Globus pallidus (tissue), 1 donor: Measurements from ENCODE around the gene EPS8L1.

Experiments used
- DNase-seq: peaks from one replicate; pipeline ENCODE4 v3.0.0-alpha.2; 2015; ENCODE audit warnings: low spot score

EPS8L1 gene

GRCh38 chr19:55115446-55116065, 39.9 kb downstream of the EPS8L1 start:
- DNase-seq = no peak

DNA sequence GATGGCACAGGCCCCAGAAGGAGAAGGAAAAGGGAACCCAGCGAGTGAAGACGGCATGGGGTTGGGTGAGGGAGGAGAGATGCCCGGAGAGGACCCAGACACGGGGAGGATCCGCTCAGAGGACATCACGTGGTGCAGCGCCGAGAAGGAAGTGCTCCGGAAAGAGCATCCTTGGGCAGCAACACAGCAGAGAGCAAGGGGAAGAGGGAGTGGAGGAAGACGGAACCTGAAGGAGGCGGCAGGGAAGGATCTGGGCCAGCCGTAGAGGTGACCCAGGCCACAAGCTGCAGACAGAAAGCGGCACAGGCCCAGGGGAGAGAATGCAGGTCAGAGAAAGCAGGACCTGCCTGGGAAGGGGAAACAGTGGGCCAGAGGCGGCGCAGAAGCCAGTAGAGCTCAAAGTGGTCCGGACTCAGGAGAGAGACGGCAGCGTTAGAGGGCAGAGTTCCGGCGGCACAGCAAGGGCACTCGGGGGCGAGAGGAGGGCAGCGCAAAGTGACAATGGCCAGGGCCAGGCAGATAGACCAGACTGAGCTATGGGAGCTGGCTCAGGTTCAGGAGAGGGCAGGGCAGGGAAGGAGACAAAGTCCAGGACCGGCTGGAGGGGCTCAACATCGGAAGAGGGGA, 40.7 kb downstream of the EPS8L1 start:
- peak; percentile 73 for DNase-seq

- peak; percentile 15 for DNase-seq
Measured at GRCh38 chr19:55116859-55117662, 41.4 kb downstream of the EPS8L1 start, which contains the start of gene PPP1R12C. Gene PPP1R12C, minus strand, starts transcription at chr19:55117637. Its CDS starts 94 bp downstream, at chr19:55117543.

DNA sequence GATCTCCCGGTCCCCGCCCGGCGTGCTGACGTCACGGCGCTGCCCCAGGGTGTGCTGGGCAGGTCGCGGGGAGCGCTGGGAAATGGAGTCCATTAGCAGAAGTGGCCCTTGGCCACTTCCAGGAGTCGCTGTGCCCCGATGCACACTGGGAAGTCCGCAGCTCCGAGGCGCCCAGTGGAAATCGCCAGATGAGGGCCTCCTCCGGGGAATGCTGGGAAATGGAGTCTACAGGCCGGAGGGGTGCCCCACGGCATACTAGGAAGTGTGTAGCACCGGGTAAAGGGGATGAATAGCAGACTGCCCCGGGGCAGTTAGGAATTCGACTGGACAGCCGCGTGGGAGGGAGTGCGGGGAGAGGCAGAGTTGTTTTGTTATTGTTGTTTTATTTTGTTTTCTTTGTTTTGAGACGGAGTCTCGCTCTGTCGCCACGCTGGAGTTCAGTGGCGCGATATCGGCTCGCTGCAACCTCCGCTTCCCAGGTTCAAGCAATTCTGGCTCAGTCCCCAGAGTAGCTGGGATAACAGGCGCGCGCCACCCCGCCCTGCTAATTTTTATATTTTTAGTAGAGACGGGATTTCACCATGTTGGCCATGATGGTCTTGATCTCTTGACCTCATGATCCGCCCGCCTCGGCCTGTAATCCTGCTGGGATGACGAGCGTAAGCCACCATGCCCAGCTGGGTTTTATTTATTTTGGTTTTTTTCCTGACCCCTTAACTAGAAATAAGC, 42.2 kb downstream of the EPS8L1 start:
- peak; percentile 99 for DNase-seq

- peak; percentile 76 for DNase-seq
Measured at GRCh38 chr19:55118401-55118991, 42.8 kb downstream of the EPS8L1 start.

- no peak for DNase-seq
Measured at GRCh38 chr19:55119053-55119452, 43.4 kb downstream of the EPS8L1 start.

DNA sequence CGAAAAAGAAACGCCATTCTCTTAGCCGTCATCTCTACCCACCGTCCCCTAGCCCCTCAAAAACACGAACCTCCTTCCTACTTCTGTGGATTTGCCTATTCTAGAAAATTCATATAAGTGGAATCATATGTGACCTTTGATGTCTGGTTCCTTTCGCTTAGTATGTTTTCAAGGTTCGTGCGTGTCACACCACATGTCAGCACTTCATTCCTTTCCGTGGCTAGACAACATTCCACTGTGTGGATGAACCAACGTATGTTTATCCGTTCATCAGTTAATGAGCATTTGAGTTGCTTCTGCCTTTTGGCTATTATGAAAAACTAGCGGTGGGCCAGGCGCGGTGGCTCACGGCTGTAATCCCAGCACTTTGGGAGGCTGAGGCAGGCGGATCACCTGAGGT, 55.8 kb downstream of the EPS8L1 start:
- no peak for DNase-seq

DNA sequence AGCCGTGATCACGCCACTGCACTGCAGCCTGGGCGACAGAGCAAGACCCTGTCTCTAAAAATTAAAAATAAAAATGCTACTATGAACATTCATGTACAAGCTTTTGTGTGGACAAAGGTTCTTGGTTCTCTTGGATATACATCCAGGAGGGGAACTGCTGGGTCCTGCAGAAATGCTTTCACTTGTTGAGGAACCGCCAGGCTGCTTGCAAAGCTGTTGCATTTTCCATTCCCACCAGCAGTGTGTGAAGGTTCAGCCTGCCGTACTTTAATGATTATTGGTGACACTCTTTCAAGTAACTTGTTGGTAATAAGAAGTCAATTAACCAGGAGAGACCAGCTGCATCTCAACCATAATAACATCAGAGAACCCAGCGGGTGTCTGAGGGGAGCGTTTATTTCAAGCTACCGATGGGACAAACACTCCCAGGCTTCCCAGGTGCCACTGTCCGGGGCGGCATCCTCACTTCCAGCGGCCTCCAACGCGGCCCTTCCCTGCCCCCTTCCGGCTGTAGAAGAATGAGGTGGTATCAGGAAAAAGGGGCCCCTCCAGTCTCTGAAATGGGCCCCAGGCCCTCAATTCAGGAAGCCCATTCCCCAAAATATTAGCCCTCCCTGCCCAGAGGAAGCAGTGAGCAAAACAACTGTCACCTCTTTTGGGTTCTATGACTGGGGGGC, 56.9 kb downstream of the EPS8L1 start:
- no peak for DNase-seq

DNA sequence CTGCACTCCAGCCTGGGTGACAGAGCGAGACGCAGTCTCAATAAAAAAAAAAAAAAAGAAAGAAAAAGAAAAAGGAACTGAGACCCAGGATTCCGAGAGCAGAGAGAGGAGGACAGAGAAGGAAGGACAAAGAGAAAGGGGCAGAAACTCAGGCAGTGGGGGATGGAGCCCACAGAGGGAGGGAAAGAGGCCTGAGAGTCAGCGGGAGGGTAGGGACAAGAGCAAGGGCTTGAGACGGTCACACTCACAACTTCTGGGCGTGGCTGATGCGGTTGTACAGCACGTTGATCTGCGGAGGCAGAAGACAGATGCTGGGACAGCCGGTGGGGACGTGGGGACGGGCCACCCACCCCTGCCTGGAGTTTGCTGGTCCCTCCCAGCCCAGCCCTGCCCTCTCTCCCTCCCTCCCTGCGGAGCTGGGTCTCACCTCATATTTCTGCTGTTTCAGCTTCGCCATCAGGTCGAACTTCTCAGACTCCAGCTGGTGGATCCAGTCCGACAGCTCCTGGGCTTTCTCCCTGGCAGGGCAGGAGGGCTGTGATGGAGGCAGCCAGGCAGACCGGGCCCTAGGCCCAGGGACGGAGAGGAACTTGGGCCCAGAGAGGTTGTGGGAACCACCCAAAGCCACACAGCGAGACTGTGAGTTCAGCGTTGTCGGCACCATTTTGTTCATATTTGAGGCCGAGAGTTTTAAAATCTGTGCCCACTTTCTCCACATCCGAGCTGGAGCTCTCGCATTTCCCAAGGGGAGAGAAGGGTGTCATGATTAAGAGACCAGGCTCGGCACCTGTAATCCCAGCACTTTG, 58.2 kb downstream of the EPS8L1 start:
- no peak for DNase-seq

DNA sequence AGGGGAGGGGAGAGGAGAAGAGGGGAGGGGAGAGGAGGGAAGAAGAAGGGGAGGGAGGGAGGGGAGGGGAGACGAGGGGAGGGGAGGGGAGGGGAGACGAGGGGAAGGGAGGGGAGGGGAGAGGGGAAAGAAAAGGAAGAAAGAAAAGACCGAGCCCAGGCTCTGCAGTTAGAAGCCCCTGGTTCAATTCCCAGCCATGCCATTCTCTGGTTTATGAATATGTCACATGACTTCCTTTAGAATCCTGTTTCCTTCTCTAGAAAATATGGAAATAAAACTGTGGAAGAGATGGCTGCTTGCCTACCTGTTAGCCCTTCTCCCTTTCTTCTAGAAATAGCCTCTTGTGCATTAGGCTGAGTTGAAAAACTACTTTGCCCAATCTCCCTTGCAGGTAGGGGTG, 59.1 kb downstream of the EPS8L1 start:
- no peak for DNase-seq

DNA sequence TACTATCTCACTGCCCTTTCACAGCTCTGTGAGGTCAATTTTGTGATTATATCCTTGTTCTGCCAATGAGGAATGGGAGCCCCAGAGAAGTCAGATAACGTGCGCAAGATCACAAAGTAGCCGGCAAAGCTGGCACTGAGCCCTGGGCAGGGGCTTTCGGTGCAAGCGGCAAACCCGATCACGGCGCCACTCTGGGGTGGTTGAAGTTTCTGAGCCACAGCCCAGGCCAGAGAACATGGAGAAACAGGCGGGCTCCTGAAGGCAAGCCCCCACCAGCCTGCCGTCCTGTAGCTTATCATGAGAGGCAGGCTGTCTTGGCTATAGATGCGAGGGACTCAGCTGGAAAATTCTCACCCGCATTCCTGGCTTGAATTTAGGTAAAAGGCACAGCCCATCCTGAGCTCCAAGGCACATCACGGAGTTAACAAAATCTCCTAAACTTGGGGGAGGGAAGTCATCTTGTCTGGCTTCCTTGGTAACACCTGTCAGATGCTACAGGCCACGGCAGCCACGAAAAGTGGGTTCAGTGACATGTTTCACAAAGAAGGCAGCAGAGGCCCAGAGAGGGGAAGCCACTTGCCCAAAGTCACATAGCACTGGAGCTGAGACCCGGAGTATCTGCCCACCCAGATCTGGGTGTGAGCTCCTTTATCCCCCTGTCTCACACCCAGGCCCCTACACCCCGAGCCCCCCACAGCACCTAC, 60.9 kb downstream of the EPS8L1 start:
- DNase-seq = no peak
